Measurements from ENCODE around the gene C1QTNF2. TPM values are rescaled to one million over a fixed set of nuclear protein-coding genes. Genes with fewer than 3 reads are reported as not detected.

Gene C1QTNF2
- total and polyA plus RNA-seq, 8 donors: 0.45 to 4.0 (median 1.1) TPM; not detected in 2

- no peaks in the 10 kb centered on the region for H3K36me3 ChIP-seq
- TF ChIP-seq CTCF (IDR thresholded peaks at IDR 0.05) (no peak), POLR2AphosphoS5 (IDR thresholded peaks at IDR 0.05) (no peak), POLR2A (IDR thresholded peaks at IDR 0.05) (no peak), EP300 (IDR thresholded peaks at IDR 0.05) (no peak)
- intact Hi-C loops (cut with DNase I; ENCODE audit: low total_unique reads): no loop called here
- no peak for DNase-seq
- H3K4me1 ChIP-seq: no peaks in the 10 kb centered on the region
- H3K27ac ChIP-seq: no peak overlapping the region
- no peak overlapping the region for H3K4me3 ChIP-seq
- peaks cover 0 to 20% (median 3%) of the 10 kb centered on the region in 4 donors for H3K9me3 ChIP-seq
- 91 to 100% (median 94%) methylated on average over 1 of the region's 1 CpG for WGBS, 5 donors
- no peaks in the 10 kb centered on the region for H3K27me3 ChIP-seq
Observed at GRCh38 chr5:160384681-160385080, 14.3 kb upstream of the C1QTNF2 start.

GRCh38 chr5:160382346-160382745, 11.9 kb upstream of the C1QTNF2 start:
- no peak overlapping the region for H3K4me3 ChIP-seq
- 54 to 80% (median 67%) methylated on average over 1 to 3 of the region's 3 CpGs for WGBS, 5 donors
- H3K27ac ChIP-seq: no peak overlapping the region
- H3K27me3 ChIP-seq: no peaks in the 10 kb centered on the region
- TF ChIP-seq POLR2A (IDR thresholded peaks at IDR 0.05) (no peak), POLR2AphosphoS5 (IDR thresholded peaks at IDR 0.05) (no peak), CTCF (IDR thresholded peaks at IDR 0.05) (no peak), EP300 (IDR thresholded peaks at IDR 0.05) (no peak)
- H3K9me3 ChIP-seq: peaks cover 0 to 10% (median 3%) of the 10 kb centered on the region in 4 donors
- no peaks in the 10 kb centered on the region for H3K36me3 ChIP-seq
- intact Hi-C loops (cut with DNase I; ENCODE audit: low total_unique reads): no loop called here
- no peak for DNase-seq
- no peaks in the 10 kb centered on the region for H3K4me1 ChIP-seq

- Histone ChIP-seq H3K36me3 (no peaks in the 10 kb centered on the region), H3K4me3 (no peak overlapping the region), H3K27me3 (no peaks in the 10 kb centered on the region), H3K27ac (no peak overlapping the region), H3K9me3 (no peaks in the 10 kb centered on the region), H3K4me1 (no peaks in the 10 kb centered on the region)
- TF ChIP-seq POLR2AphosphoS5 (IDR thresholded peaks at IDR 0.05): no peak
- DNase-seq: no peak
- intact Hi-C loops (cut with DNase I; ENCODE audit: low total_unique reads): no loop called here
- 61 to 71% (median 67%) methylated on average over 2 of the region's 2 CpGs for WGBS, 5 donors
Observed at GRCh38 chr5:160380041-160380440, 9.6 kb upstream of the C1QTNF2 start.

GRCh38 chr5:160379511-160379910, 9.1 kb upstream of the C1QTNF2 start:
- H3K36me3 ChIP-seq: no peaks in the 10 kb centered on the region
- intact Hi-C loops (cut with DNase I; ENCODE audit: low total_unique reads): no loop called here
- no peak overlapping the region for H3K27ac ChIP-seq
- no peak overlapping the region for H3K4me3 ChIP-seq
- no peak for TF ChIP-seq POLR2A (IDR thresholded peaks at IDR 0.05)
- no peak for TF ChIP-seq EP300 (IDR thresholded peaks at IDR 0.05)
- TF ChIP-seq CTCF (IDR thresholded peaks at IDR 0.05): no peak
- TF ChIP-seq POLR2AphosphoS5 (IDR thresholded peaks at IDR 0.05): no peak
- H3K9me3 ChIP-seq: no peaks in the 10 kb centered on the region
- DNase-seq: no peak
- no peaks in the 10 kb centered on the region for H3K4me1 ChIP-seq
- WGBS, 5 donors: 53 to 59% (median 59%) methylated on average over 4 of the region's 4 CpGs
- H3K27me3 ChIP-seq: no peaks in the 10 kb centered on the region

GRCh38 chr5:160378330-160378729, 7.9 kb upstream of the C1QTNF2 start:
- TF ChIP-seq POLR2A (IDR thresholded peaks at IDR 0.05) (no peak), POLR2AphosphoS5 (IDR thresholded peaks at IDR 0.05) (no peak), EP300 (IDR thresholded peaks at IDR 0.05) (no peak), CTCF (IDR thresholded peaks at IDR 0.05) (no peak)
- 41 to 62% (median 47%) methylated on average over 2 of the region's 2 CpGs for WGBS, 5 donors
- intact Hi-C loops (cut with DNase I; ENCODE audit: low total_unique reads): no loop called here
- Histone ChIP-seq H3K27me3 (no peaks in the 10 kb centered on the region), H3K36me3 (no peaks in the 10 kb centered on the region), H3K4me3 (no peak overlapping the region), H3K9me3 (no peaks in the 10 kb centered on the region), H3K4me1 (no peaks in the 10 kb centered on the region), H3K27ac (no peak overlapping the region)
- DNase-seq: no peak

Data from stomach (tissue), 9 donors.